ENCODE data around the gene XRCC1. TPM values are rescaled to one million over a fixed set of nuclear protein-coding genes. Genes with fewer than 3 reads are reported as not detected.
A peak's percentile ranks its signal among the peaks of the same experiment; 100 is the strongest.

Gene XRCC1
- total RNA-seq, 1 donor from 2014 or later, result 34.5 TPM

DNA sequence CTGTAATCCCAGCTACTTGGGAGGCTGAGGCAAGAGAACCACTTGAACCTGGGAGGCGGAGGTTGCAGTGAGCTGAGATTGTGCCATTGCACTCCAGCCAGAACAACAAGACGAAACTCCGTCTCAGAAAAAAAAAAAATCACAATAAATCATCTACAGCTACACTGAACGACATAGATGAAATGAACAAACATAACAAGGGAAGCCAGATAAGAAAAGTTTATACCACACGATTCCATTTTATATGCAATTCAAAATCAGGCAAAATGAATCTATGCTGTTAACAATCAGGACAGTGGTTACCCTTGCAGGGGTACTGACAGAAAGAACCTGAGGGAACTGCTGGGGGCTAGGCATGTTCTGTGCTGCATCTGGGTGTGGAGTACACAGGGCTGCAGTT lies 5.7 kb downstream of the XRCC1 start:
- H3K4me1 Mint-ChIP-seq, result peaks cover 32% of the 10 kb centered on the region
- POLR2A ChIA-PET, result interaction anchor here (0.6 kb wide), 1 partner anchor 42 kb away, joined by 3 read pairs; no protein-coding TSS in a partner anchor
- TF ChIP-seq, protein P1, sequence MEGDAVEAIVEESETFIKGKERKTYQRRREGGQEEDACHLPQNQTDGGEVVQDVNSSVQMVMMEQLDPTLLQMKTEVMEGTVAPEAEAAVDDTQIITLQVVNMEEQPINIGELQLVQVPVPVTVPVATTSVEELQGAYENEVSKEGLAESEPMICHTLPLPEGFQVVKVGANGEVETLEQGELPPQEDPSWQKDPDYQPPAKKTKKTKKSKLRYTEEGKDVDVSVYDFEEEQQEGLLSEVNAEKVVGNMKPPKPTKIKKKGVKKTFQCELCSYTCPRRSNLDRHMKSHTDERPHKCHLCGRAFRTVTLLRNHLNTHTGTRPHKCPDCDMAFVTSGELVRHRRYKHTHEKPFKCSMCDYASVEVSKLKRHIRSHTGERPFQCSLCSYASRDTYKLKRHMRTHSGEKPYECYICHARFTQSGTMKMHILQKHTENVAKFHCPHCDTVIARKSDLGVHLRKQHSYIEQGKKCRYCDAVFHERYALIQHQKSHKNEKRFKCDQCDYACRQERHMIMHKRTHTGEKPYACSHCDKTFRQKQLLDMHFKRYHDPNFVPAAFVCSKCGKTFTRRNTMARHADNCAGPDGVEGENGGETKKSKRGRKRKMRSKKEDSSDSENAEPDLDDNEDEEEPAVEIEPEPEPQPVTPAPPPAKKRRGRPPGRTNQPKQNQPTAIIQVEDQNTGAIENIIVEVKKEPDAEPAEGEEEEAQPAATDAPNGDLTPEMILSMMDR (IDR thresholded peaks at IDR 0.05), result no peak
- no peak overlapping the region for H3K27ac Mint-ChIP-seq
- peaks cover 20% of the 10 kb centered on the region for H3K36me3 Mint-ChIP-seq (ENCODE audit: low read depth)
- DNase-seq (no peak), ATAC-seq (ENCODE audit: low read depth) (no peak)
- intact Hi-C loops (cut with micrococcal nuclease), result loop anchor here (10.0 kb wide), 1 partner anchor 215 kb away; the partner anchor contains the start of gene KCNN4
- H3K9me3 Mint-ChIP-seq, result no peaks in the 10 kb centered on the region
- H3K4me3 Mint-ChIP-seq, result no peak overlapping the region
- no peaks in the 10 kb centered on the region for H3K27me3 Mint-ChIP-seq
- CTCF ChIA-PET, result no interaction called here

DNA sequence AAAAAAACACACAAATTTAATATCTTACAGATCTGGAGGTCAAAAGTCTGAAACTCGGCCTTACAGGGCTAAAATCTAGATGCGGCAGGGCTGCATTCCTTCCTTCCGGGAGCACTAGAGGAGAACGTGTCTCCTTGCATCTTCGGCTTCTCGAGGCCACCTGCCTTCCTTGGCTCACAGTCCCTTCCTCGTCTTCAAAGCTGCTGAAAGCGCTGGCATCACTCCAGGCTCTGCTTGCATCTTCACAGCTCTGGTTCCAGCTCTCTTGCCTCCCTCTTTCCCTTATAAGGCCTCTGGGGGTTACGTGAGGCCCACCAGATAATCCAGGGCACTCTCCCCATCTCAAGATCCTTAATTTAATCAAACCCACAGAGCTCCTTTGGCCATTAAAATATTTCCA lies 10.5 kb downstream of the XRCC1 start:
- Mint-ChIP-seq H3K4me1 (peaks cover 56% of the 10 kb centered on the region), H3K27me3 (no peaks in the 10 kb centered on the region), H3K36me3 (ENCODE audit: low read depth) (peaks cover 17% of the 10 kb centered on the region), H3K4me3 (no peak overlapping the region), H3K9me3 (no peaks in the 10 kb centered on the region), H3K27ac (peak overlapping the region; percentile 93)
- POLR2A ChIA-PET, result interaction anchor here (0.9 to 1.7 kb wide), 3 partner anchors 10 to 32 kb away, joined by 4 to 7 read pairs (median 7); partner anchors contain the start of genes IRGQ, XRCC1, ZNF575 and ZNF576
- TF ChIP-seq, protein P1 (IDR thresholded peaks at IDR 0.05), result no peak
- intact Hi-C loops (cut with micrococcal nuclease), result loop anchor here (10.0 kb wide), 1 partner anchor 220 kb away; the partner anchor contains the start of gene KCNN4
- ATAC-seq (ENCODE audit: low read depth) (no peak), DNase-seq (no peak)
- CTCF ChIA-PET, result interaction anchor here (0.7 to 3.6 kb wide), 4 partner anchors 10 to 45 kb away, joined by 3 to 16 read pairs (median 4); partner anchors contain the start of gene ZNF575

DNA sequence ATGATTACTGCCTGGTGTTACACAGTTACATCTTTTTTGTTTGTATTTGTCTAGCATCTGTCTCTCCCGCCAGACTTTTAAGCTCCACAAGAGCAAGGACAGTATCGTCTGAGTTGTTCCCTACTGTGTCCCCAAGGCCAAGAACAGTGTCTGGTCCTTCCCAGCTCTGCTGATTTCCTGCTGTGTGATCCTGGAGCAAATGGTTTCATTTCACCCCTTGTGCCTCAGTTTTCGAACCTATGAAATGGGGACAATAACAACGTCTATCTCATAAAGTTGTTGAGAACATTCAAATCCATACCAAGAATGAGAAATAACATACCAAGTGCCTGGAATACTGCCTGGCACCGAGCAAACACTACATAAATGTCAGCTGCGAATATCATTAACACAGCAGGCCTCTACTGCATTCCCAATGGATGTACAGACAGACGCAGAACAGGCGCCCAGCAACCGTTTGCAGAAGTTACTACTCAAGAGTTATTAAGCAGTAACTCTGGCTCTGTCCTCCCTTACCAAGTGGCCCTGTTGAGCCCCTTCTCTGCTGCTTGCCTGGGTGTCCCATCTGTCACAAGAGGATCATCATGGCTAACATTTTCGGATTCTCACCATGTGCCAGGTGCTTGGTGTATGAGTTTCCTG lies 11.4 kb downstream of the XRCC1 start:
- TF ChIP-seq, protein P1 (IDR thresholded peaks at IDR 0.05), result no peak
- H3K27ac Mint-ChIP-seq, result peak overlapping the region; percentile 93
- H3K4me3 Mint-ChIP-seq, result no peak overlapping the region
- no peaks in the 10 kb centered on the region for H3K27me3 Mint-ChIP-seq
- intact Hi-C loops (cut with micrococcal nuclease), result loop anchor here (2.0 to 10.0 kb wide), 3 partner anchors 29 to 221 kb away; partner anchors contain the start of genes KCNN4 and ZNF428
- POLR2A ChIA-PET, result interaction anchor here (0.8 to 2.2 kb wide), 3 partner anchors 11 to 105 kb away, joined by 3 to 7 read pairs (median 7); partner anchors contain the start of genes XRCC1 and ZNF575
- no peak for DNase-seq
- ATAC-seq (ENCODE audit: low read depth), result no peak
- CTCF ChIA-PET, result interaction anchor here (1.1 to 3.6 kb wide), 2 partner anchors 9 to 44 kb away, joined by 3 to 16 read pairs; no protein-coding TSS in a partner anchor
- H3K9me3 Mint-ChIP-seq, result no peaks in the 10 kb centered on the region
- H3K36me3 Mint-ChIP-seq (ENCODE audit: low read depth), result peaks cover 19% of the 10 kb centered on the region
- peaks cover 58% of the 10 kb centered on the region for H3K4me1 Mint-ChIP-seq

DNA sequence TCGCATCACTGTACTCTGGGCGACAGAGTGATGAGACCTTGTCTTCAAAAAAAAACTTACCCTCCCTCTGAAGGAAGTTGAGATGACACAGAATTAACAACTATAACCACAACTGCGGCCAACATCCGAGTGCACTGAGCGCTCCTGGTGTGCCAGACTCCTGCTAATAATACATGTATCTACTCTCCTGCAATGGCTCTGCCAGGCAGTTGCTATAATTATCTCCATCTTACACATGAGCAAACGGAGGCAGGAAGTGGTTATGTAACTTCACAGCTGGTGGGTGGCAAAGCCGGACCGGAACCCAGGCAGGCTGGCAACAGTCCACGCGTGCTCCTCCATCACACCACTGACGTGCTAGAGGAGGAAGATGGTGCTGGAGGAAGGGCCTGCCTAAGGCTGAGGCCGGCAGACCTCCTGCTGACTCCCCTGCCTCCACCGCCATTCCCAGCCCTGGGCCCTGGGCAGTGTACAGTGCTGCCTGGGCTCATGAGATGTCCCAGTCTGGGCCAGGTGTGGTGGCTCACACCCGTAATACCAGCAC lies 12.6 kb downstream of the XRCC1 start:
- peak; percentile 84 for ATAC-seq (ENCODE audit: low read depth)
- POLR2A ChIA-PET, result interaction anchor here (1.0 to 2.2 kb wide), 2 partner anchors 12 to 33 kb away, joined by 4 to 7 read pairs; partner anchors contain the start of genes IRGQ and XRCC1
- intact Hi-C loops (cut with micrococcal nuclease), result loop anchor here (1.0 to 10.0 kb wide), 6 partner anchors 13 to 222 kb away; partner anchors contain the start of genes IRGQ, KCNN4, PINLYP and XRCC1
- CTCF ChIA-PET, result interaction anchor here (0.9 to 3.6 kb wide), 2 partner anchors 8 to 32 kb away, joined by 3 to 16 read pairs; no protein-coding TSS in a partner anchor
- Mint-ChIP-seq H3K27ac (peak overlapping the region; percentile 93), H3K4me3 (peak overlapping the region; percentile 56), H3K36me3 (ENCODE audit: low read depth) (peaks cover 23% of the 10 kb centered on the region), H3K4me1 (peaks cover 58% of the 10 kb centered on the region), H3K27me3 (no peaks in the 10 kb centered on the region), H3K9me3 (no peaks in the 10 kb centered on the region)
- TF ChIP-seq, protein P1 (IDR thresholded peaks at IDR 0.05), result no peak
- peak; percentile 56 for DNase-seq

Measured in activated B cell treated with CpG ODN at 0.5 μM for 24 hours (primary cell).